ENCODE measurements around the gene AIF1L. TPM values are rescaled to one million over a fixed set of nuclear protein-coding genes. Genes with fewer than 3 reads are reported as not detected.

AIF1L gene
- total and polyA plus RNA-seq, 2 of the 4 experiments (the other 2 are of a cell fraction): 0.18 to 0.19 TPM

- H3K36me3 ChIP-seq (ENCODE audit: control insufficient read depth, insufficient read depth, low read length): peaks cover 53% of the 10 kb centered on the region
- no peaks in the 10 kb centered on the region for H4K20me1 ChIP-seq (ENCODE audit: insufficient read depth, low read length)
- no peak overlapping the region for H2AFZ ChIP-seq (replicated peaks; ENCODE audit: low read length, poor library complexity)
- H4K8ac ChIP-seq (ENCODE audit: low read depth in 2 of 2, low read length in 2 of 2): no peak overlapping the region
- intact Hi-C loops (cut with micrococcal nuclease): loop anchor here (10.0 kb wide), 1 partner anchor 330 kb away; no protein-coding TSS in a partner anchor
- H2BK120ac ChIP-seq (ENCODE audit: low read depth, low read length): no peak overlapping the region
- TF ChIP-seq MXI1 (IDR thresholded peaks at IDR 0.05; ENCODE audit: borderline replicate concordance, low read depth, low read length): no peak
- TF ChIP-seq NFE2L2 (IDR thresholded peaks at IDR 0.05; ENCODE audit: low read depth, low read length): no peak
- TF ChIP-seq MAZ (IDR thresholded peaks at IDR 0.05; ENCODE audit: borderline replicate concordance, low read depth, low read length): no peak
- no peak for TF ChIP-seq CTCF (conservative IDR thresholded peaks at IDR 0.05; ENCODE audit: low read depth, low read length)
- TF ChIP-seq SMC3 (IDR thresholded peaks at IDR 0.05; ENCODE audit: low read depth, low read length): no peak
- no peak for TF ChIP-seq MAFK (IDR thresholded peaks at IDR 0.05; ENCODE audit: low read depth, low read length)
- no peak for TF ChIP-seq USF2 (IDR thresholded peaks at IDR 0.05; ENCODE audit: low read depth, low read length)
- TF ChIP-seq RCOR1 (IDR thresholded peaks at IDR 0.05; ENCODE audit: insufficient replicate concordance, low read length): no peak
- no peak for TF ChIP-seq POLR2A (IDR thresholded peaks at IDR 0.05; ENCODE audit: low read depth, low read length)
- no peak for TF ChIP-seq CHD1 (IDR thresholded peaks at IDR 0.05; ENCODE audit: low read depth, low read length)
- no peak overlapping the region for H3K4me2 ChIP-seq (ENCODE audit: low read depth, low read length)
- H2AK9ac ChIP-seq (replicated peaks; ENCODE audit: low read depth, low read length, poor library complexity): no peak overlapping the region
- H2BK20ac ChIP-seq (ENCODE audit: low read depth, low read length): no peak overlapping the region
- dilution Hi-C loops (cut with HindIII; ENCODE audit: low sequenced_read_pairs, unreplicated experiment): no loop called here
- no CpG with 5 or more reads among the region's 2 CpGs for WGBS, 2 experiments (ENCODE audit: extremely low coverage in 2 of 2, insufficient read length in 1 of 2)
- no peak overlapping the region for H2BK5ac ChIP-seq (ENCODE audit: low read depth, low read length, poor library complexity, severe bottlenecking)
- no peak overlapping the region for H2BK15ac ChIP-seq (ENCODE audit: low read depth, low read length)
- no peak overlapping the region for H4K91ac ChIP-seq (ENCODE audit: insufficient read depth, low read depth, low read length)
- H3K18ac ChIP-seq (ENCODE audit: low read depth, low read length): no peak overlapping the region
- no peak overlapping the region for H3K9ac ChIP-seq (ENCODE audit: low read depth, low read length)
- H3K56ac ChIP-seq (ENCODE audit: extremely low read depth, insufficient read depth, low read length): no peak overlapping the region
- no peaks in the 10 kb centered on the region; a peak in 1 of 4 replicates for H3K79me1 ChIP-seq (ENCODE audit: low read depth in 1 of 2, low read length in 2 of 2)
- H3K4me1 ChIP-seq (ENCODE audit: control insufficient read depth, insufficient read depth, low read length): no peaks in the 10 kb centered on the region
- H3K9me1 ChIP-seq (ENCODE audit: insufficient read depth, low read length): no peaks in the 10 kb centered on the region
- H3K27ac ChIP-seq (ENCODE audit: insufficient read depth, low read length): no peak overlapping the region
- POLR2A ChIA-PET (ENCODE audit: unreplicated experiment): no interaction called here
- no peak overlapping the region for H2AK5ac ChIP-seq (ENCODE audit: low read depth, low read length)
- no peak overlapping the region for H3K4me3 ChIP-seq (ENCODE audit: insufficient read depth, low read depth, low read length)
- no peak overlapping the region for H3K23ac ChIP-seq (ENCODE audit: low read depth, low read length)
- no peaks in the 10 kb centered on the region for H3K27me3 ChIP-seq (ENCODE audit: control insufficient read depth, insufficient read depth, low read length)
- CTCF ChIA-PET: no interaction called here
- DNase-seq (no peak), ATAC-seq (ENCODE audit: low read depth) (no peak)
- no peaks in the 10 kb centered on the region for H3K9me3 ChIP-seq (ENCODE audit: control insufficient read depth, insufficient read depth, low read length)
- no peak overlapping the region for H3K14ac ChIP-seq (replicated peaks; ENCODE audit: low read depth, low read length)
- no TSS peak for BruUV-seq (replicated peaks)
- H4K5ac ChIP-seq (ENCODE audit: low read depth, low read length): no peak overlapping the region
- H3K4ac ChIP-seq (ENCODE audit: low read depth, low read length): no peak overlapping the region
- in situ Hi-C loops (cut with MboI; ENCODE audit: low sequenced_read_pairs): loop anchor here (25.0 kb wide), 1 partner anchor 1192 kb away; no protein-coding TSS in a partner anchor
These were observed 48.9 kb downstream of the AIF1L start for GRCh38 chr9:131145245-131145644.

Measured in IMR-90 (cell line).